Measurements from ENCODE around the gene OLFM1. TPM values are rescaled to one million over a fixed set of nuclear protein-coding genes. Genes with fewer than 3 reads are reported as not detected.

The OLFM1 gene
- 1 to 10 TPM; 3.0 to 8.6 (median 5.4) TPM for polyA plus RNA-seq (ENCODE audit: insufficient read length in 10 of 10)
- long read RNA-seq, donor 1, partial matches to known transcripts, result 0 of 3 reads
- long read RNA-seq, donor 1, other reads (novel, unspliced or antisense), result 0 of 3 reads
- long read RNA-seq, donor 2, partial matches to known transcripts, result 0 of 1 reads
- long read RNA-seq, donor 2, other reads (novel, unspliced or antisense), result 0 of 1 reads
- long read RNA-seq, donor 3, result 0 reads
- long read RNA-seq, donor 4, partial matches to known transcripts, result 0 of 3 reads
- long read RNA-seq, donor 4, other reads (novel, unspliced or antisense), result 0 of 3 reads
- long read RNA-seq, donor 5, partial matches to known transcripts, result 0 of 5 reads
- long read RNA-seq, donor 5, other reads (novel, unspliced or antisense), result 0 of 5 reads
- long read RNA-seq, donor 6, partial matches to known transcripts, result 0 of 1 reads
- long read RNA-seq, donor 6, other reads (novel, unspliced or antisense), result 0 of 1 reads
- long read RNA-seq, donor 7, result 0 reads
- long read RNA-seq, donor 8, result 0 reads
- long read RNA-seq, donor 9, result 0 reads

- DNase-seq, result peak; percentile 35 to 83 (median 66)
These were observed at the start of gene OLFM1 for GRCh38 chr9:135087489-135087792. OLFM1 (plus strand) TSS chr9:135087668; CDS start chr9:135087990, 322 bp downstream.

- DNase-seq, result no peak
These were observed 49.1 kb upstream of the OLFM1 start for GRCh38 chr9:135038331-135038730.

GRCh38 chr9:135038826-135039225, 48.6 kb upstream of the OLFM1 start:
- no peak for DNase-seq

GRCh38 chr9:135039266-135039870, 48.1 kb upstream of the OLFM1 start:
- DNase-seq, result no peak

GRCh38 chr9:135039916-135040645, 47.4 kb upstream of the OLFM1 start:
- DNase-seq, result no peak

GRCh38 chr9:135040892-135041291, 46.6 kb upstream of the OLFM1 start:
- DNase-seq, result no peak

- no peak for DNase-seq
These were observed 44.1 kb upstream of the OLFM1 start for GRCh38 chr9:135043345-135043744.

- no peak for DNase-seq
These were observed 42.1 kb upstream of the OLFM1 start for GRCh38 chr9:135045264-135045927.

- no peak for DNase-seq
These were observed 41.3 kb upstream of the OLFM1 start for GRCh38 chr9:135045928-135046738.

GRCh38 chr9:135046739-135047350, 40.6 kb upstream of the OLFM1 start:
- no peak for DNase-seq

- DNase-seq, result no peak
These were observed 39.9 kb upstream of the OLFM1 start for GRCh38 chr9:135047521-135047920.

- DNase-seq, result no peak
These were observed 39.3 kb upstream of the OLFM1 start for GRCh38 chr9:135048046-135048757.

- DNase-seq, result no peak
These were observed 38.6 kb upstream of the OLFM1 start for GRCh38 chr9:135048758-135049444.

- no peak for DNase-seq
These were observed 38.0 kb upstream of the OLFM1 start for GRCh38 chr9:135049460-135049859.

- DNase-seq, result no peak
These were observed 37.1 kb upstream of the OLFM1 start for GRCh38 chr9:135050072-135050990.

GRCh38 chr9:135051316-135052038, 36.0 kb upstream of the OLFM1 start:
- no peak for DNase-seq

GRCh38 chr9:135053133-135053532, 34.3 kb upstream of the OLFM1 start:
- DNase-seq, result no peak

GRCh38 chr9:135055181-135055580, 32.3 kb upstream of the OLFM1 start:
- DNase-seq, result no peak
